HG02870 (cell line): ENCODE measurements around the gene DOC2B.
"Not testable (repeated sequence)": the region's sequence is repeated elsewhere in the genome, so short reads cannot be mapped to it uniquely, and the experiment has no call there.

ENCODE experiments used
- ATAC-seq: cut with Tn5 transposase; IDR thresholded peaks from one replicate; pipeline ENCODE4 v1.9.1; 2021; ENCODE audit warnings: mild to moderate bottlenecking, moderate library complexity; ENCODE audit not compliant: unreplicated experiment

The DOC2B gene

GRCh38 chr17:213286-214105, 32.0 kb upstream of the DOC2B start:
- ATAC-seq = no peak

GRCh38 chr17:210402-210801, 29.0 kb upstream of the DOC2B start:
- ATAC-seq = no peak

DNA sequence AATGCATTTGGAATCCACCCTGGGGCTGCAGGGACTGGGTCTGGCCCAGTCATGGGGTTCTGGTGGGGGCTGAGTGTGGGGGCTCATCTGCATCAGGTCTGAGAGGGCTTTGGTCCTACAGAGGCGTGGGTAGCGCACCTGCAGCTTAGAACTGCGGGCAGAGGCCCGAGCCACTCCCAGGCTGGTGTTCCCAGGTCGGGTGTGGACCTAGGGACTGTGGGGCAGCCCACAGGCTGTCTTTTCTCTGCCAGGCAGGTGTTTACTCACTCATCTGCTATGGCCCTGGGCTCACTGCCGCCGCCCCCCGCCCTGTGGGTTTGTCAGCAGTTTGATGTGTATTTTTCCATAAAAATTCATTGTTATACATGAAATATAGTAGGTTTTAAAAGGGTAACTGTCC, 27.0 kb upstream of the DOC2B start:
- no peak for ATAC-seq

DNA sequence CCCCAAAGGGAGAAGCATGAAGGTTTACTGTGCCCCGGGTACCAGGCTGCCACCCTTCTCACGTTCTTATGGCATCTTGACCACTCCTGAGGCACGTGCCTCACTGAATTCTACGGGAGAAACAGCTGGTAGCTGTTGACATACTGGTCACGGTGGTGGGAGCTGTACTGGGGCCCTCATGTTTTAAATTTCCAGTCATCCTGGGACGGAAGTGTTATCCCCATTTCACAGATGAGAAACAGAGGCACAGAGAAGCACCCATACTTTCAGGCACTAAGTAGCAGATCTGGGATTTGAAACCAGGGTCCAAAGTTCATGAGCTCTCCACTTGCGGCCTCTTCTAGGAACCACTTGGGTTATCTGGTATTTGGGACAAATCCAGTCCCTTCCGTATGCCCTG, 26.3 kb upstream of the DOC2B start:
- ATAC-seq = no peak

- ATAC-seq = no peak
Observed at GRCh38 chr17:206941-207560, 25.6 kb upstream of the DOC2B start.

DNA sequence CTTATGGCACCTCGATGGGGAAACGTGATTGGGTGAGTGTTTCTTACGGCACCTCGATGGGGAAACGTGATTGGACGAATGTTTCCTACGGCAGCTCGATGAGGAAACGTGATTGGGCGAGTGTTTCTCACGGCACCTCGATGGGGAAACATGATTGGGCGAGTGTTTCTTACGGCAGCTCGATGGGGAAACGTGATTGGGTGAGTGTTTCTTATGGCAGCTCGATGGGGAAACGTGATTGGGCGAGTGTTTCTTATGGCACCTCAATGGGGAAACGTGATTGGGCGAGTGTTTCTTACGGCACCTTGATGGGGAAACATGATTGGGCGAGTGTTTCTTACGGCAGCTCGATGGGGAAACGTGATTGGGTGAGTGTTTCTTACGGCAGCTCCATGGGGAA, 25.0 kb upstream of the DOC2B start:
- ATAC-seq = not testable (repeated sequence)

DNA sequence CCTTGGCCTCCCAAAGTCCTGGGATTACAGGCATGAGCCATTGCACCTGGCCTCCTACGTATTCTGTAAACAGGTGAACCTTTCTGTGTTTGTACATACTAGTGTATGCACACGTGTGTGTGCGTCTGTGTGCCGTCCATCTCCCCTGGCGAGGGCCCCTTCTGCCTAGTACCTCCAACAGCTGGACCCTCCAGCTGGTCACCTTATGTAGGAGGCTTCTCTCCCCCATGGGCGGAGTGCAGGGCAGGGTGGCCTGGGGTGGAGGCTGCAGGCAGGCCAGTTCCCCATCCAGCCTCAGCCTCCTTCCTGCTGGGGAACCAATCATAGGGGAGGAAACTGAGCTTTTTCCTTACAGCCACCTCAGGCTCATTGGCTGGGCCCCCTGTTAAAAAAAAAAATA, 24.4 kb upstream of the DOC2B start:
- ATAC-seq = no peak

DNA sequence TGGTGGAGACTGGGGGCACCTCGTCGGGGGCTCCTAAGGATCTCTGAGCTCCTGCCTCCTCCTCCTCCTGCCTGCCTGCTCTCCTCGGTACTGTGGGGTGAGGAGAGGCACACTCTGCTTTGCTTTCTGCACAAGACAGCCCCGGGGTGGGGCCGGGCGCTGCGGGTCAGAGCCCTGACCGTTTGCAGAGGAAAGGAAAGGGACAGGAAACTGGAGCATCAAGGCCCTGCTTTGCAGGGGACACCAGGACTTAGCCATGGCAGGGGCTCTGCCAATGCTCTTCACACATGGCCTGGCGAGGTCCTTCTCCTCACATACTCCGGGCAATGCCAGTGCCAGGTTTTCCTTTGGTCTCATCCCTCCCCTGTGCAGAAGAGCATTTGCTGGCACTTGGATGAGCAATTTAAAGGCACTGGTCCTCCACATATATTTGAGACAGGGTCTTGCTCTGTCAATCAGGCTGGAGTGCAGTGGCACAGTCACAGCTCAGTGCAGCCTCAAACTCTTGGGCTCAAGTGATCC, 23.8 kb upstream of the DOC2B start:
- no peak for ATAC-seq

GRCh38 chr17:204427-205147, 23.1 kb upstream of the DOC2B start:
- ATAC-seq = no peak

GRCh38 chr17:202501-202951, 21.1 kb upstream of the DOC2B start:
- ATAC-seq = no peak

GRCh38 chr17:201736-202135, 20.3 kb upstream of the DOC2B start:
- ATAC-seq = not testable (repeated sequence)

DNA sequence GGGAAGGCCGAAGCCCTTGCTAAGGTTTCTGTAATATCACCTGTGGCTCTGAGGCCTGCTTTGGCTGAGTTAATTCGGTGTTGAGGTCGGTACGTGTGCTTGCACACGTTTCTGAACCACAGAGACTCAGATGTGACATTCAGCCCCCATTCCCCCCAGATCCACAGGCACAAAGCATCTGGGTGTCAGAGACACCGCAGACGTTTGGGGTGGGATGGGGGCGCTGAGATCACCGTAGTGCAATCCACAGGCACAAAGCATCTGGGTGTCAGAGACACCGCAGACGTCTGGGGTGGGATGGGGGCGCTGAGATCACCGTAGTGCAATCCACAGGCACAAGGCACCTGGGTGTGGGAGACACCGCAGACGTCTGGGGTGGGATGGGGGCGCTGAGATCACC, 19.8 kb upstream of the DOC2B start:
- ATAC-seq = not testable (repeated sequence)

GRCh38 chr17:200586-200985, 19.1 kb upstream of the DOC2B start:
- ATAC-seq = no peak

- no peak for ATAC-seq
Observed at GRCh38 chr17:199806-200545, 18.5 kb upstream of the DOC2B start.

DNA sequence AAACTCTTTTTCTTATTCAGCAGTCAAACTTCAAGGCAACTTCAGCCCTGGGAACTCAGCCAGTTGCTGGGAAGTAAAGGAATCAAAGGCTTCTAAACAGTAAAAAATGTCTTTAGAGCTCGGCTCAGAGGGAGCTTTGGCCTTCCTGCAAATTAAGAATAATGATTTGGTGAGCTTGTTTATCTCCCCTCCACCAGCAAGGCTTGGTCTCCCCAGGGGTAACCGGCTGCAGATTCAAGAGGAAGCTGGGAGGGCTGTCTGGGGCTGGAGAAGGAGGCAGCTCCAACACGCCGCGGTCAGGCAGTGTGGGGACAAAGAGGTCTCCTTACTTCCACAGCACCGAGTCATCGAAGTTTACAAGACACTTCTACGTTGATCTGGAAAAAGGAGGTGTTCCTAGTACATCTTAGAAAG, 17.7 kb upstream of the DOC2B start:
- no peak for ATAC-seq

DNA sequence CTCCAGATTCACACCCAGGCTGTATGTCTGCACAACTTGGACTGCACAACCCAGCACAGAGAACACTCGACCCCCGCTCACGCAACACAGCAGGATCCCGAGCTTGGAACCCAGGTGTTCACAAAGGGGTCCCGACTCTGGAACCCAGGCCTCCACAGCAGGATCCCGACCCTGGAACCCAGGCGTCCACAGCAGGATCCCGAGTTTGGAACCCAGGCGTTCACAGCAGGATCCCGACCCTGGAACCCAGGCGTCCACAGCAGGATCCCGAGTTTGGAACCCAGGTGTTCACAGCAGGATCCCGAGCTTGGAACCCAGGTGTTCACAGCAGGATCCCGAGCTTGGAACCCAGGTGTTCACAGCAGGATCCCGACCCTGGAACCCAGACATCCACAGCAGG, 16.8 kb upstream of the DOC2B start:
- ATAC-seq = not testable (repeated sequence)

DNA sequence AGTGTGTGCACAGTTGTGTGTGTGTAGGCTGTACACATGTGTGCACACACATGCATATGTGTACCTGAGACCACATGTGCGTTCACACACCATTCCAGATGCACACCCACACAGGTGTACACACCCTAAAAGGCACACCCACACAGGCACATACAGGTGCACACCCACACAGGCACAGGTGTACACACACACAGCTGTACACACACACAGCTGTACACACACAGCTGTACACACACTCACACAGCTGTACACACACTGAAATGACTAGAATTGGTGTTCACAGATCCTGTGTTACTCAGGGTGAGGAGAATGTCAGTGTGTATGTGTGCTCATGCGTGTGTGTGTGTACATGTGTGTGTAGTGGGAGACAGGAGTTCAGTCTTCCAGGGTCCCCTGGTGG, 15.9 kb upstream of the DOC2B start:
- ATAC-seq = no peak

- no peak for ATAC-seq
Observed at GRCh38 chr17:194828-195602, 13.6 kb upstream of the DOC2B start.

DNA sequence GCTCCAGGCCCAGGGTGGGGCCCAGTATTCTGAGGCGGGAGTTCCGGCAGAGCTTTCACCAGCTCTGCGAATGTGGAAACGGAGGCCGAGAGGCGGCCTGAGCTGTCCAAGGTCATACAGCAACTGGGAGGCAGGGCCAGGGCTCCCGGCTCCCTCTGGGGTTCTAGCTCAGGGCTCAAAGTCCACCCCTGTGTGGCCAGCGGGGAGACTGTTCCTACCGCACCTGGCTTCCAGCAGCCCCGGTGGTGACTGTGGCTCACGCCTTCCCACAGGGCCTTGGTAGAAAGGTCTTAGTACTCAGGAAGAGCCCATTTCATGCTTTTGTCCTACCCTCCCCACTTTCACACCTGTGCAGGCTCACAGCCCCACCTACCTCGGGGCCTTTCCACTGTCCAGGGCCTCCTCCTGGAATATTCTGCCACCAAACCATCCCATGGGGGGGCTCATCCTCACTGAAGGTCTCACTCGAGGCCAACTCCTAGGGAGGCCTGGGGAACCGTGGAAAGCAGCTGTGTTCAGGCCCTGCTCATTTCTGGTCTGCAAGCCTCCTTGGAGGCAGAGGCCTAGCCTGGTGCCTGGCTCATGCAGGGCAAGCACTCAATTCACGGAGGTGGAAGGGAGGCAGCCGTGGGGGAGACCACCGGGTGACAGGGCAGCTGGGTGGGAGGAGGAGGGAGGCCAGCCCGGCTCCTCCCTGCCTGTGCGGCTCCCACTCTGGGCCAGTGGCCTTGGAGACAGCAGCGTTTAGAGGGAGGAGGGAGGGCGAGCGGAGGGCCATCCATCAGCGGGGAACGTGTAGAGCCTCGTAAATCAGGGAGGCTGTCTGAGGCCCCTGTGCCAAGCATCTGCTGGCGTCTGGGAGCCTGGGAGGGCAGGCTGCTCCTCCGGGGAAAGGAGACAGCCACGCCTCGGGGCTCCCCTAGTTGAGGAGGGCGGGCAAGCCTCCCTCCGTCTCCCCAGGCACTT, 12.7 kb upstream of the DOC2B start:
- ATAC-seq = no peak
